ENCODE data around the gene DNAJB12. TPM values are rescaled to one million over a fixed set of nuclear protein-coding genes. Genes with fewer than 3 reads are reported as not detected.
"Not testable (repeated sequence)": the region's sequence is repeated elsewhere in the genome, so short reads cannot be mapped to it uniquely, and the experiment has no call there.

DNAJB12 gene
- 22.3 TPM for polyA plus RNA-seq (ENCODE audit: insufficient read length)

- peak; percentile 72 for DNase-seq (ENCODE audit: low read depth)
Observed at GRCh38 chr10:72354356-72355213, at the start of gene DNAJB12. Gene DNAJB12, minus strand, starts transcription at chr10:72354919. Its CDS starts 22 bp downstream, at chr10:72354897.

- DNase-seq (ENCODE audit: low read depth) = not testable (repeated sequence)
Observed at GRCh38 chr10:72395581-72395980, 40.9 kb upstream of the DNAJB12 start.

- no peak for DNase-seq (ENCODE audit: low read depth)
Observed at GRCh38 chr10:72392571-72392970, 37.9 kb upstream of the DNAJB12 start.

- no peak for DNase-seq (ENCODE audit: low read depth)
Observed at GRCh38 chr10:72390764-72391163, 36.0 kb upstream of the DNAJB12 start.

- no peak for DNase-seq (ENCODE audit: low read depth)
Observed at GRCh38 chr10:72389716-72390115, 35.0 kb upstream of the DNAJB12 start.

GRCh38 chr10:72389014-72389413 lies 34.3 kb upstream of the DNAJB12 start:
- DNase-seq (ENCODE audit: low read depth) = no peak

- DNase-seq (ENCODE audit: low read depth) = no peak
Observed at GRCh38 chr10:72388062-72388461, 33.3 kb upstream of the DNAJB12 start.

GRCh38 chr10:72386916-72387586 lies 32.3 kb upstream of the DNAJB12 start:
- no peak for DNase-seq (ENCODE audit: low read depth)

- DNase-seq (ENCODE audit: low read depth) = no peak
Observed at GRCh38 chr10:72385724-72386123, 31.0 kb upstream of the DNAJB12 start.

- DNase-seq (ENCODE audit: low read depth) = not testable (repeated sequence)
Observed at GRCh38 chr10:72384982-72385381, 30.3 kb upstream of the DNAJB12 start.

- DNase-seq (ENCODE audit: low read depth) = no peak
Observed at GRCh38 chr10:72379776-72380175, 25.1 kb upstream of the DNAJB12 start.

- no peak for DNase-seq (ENCODE audit: low read depth)
Observed at GRCh38 chr10:72379062-72379461, 24.3 kb upstream of the DNAJB12 start.

- no peak for DNase-seq (ENCODE audit: low read depth)
Observed at GRCh38 chr10:72375585-72375984, 20.9 kb upstream of the DNAJB12 start.

- no peak for DNase-seq (ENCODE audit: low read depth)
Observed at GRCh38 chr10:72375173-72375572, 20.5 kb upstream of the DNAJB12 start.

- no peak for DNase-seq (ENCODE audit: low read depth)
Observed at GRCh38 chr10:72370201-72370722, 15.5 kb upstream of the DNAJB12 start.

GRCh38 chr10:72367301-72367960 lies 12.7 kb upstream of the DNAJB12 start:
- DNase-seq (ENCODE audit: low read depth) = no peak

GRCh38 chr10:72365106-72365895 lies 10.6 kb upstream of the DNAJB12 start:
- DNase-seq (ENCODE audit: low read depth) = no peak

- peak; percentile 66 for DNase-seq (ENCODE audit: low read depth)
Observed at GRCh38 chr10:72364239-72364777, 9.6 kb upstream of the DNAJB12 start.

- DNase-seq (ENCODE audit: low read depth) = no peak
Observed at GRCh38 chr10:72356987-72357386, 2.3 kb upstream of the DNAJB12 start.

GRCh38 chr10:72356115-72356514 lies 1.4 kb upstream of the DNAJB12 start:
- DNase-seq (ENCODE audit: low read depth) = no peak

- no peak for DNase-seq (ENCODE audit: low read depth)
Observed at GRCh38 chr10:72355214-72355555, 466 bp upstream of the DNAJB12 start.

Measured in forelimb muscle (tissue), 1 donor.